ENCODE data around the gene HAUS3.
A peak's percentile ranks its signal among the peaks of the same experiment; 100 is the strongest.

Gene HAUS3

GRCh38 chr4:2241410-2242353, at the start of gene HAUS3, which contains the start of gene POLN (continued):
- TF ChIP-seq TSHZ1 (tag by site-specific recombination; IDR thresholded peaks at IDR 0.05; ENCODE audit: borderline replicate concordance) (no peak), ZFHX2 (tag by site-specific recombination; conservative IDR thresholded peaks at IDR 0.05) (0 out of 2 replicates have a peak, but pooled peaks have one; percentile 7), ZNF433 (tag by site-specific recombination; IDR thresholded peaks at IDR 0.05; ENCODE audit: low read depth) (no peak), ZNF707 (tag by site-specific recombination; IDR thresholded peaks at IDR 0.05) (no peak), ZNF157 (tag by site-specific recombination; IDR thresholded peaks at IDR 0.05) (no peak), HOXD13 (CRISPR knock-in tag; IDR thresholded peaks at IDR 0.05; ENCODE audit: borderline replicate concordance) (no peak), ZNF280C (tag by site-specific recombination; IDR thresholded peaks at IDR 0.05) (no peak), ZNF214 (tag by site-specific recombination; IDR thresholded peaks at IDR 0.05; ENCODE audit: borderline replicate concordance) (no peak), ZSCAN30 (tag by site-specific recombination; IDR thresholded peaks at IDR 0.05) (0 out of 2 replicates have a peak, but pooled peaks have one; percentile 38), ZNF777 (tag by site-specific recombination; IDR thresholded peaks at IDR 0.05; ENCODE audit: borderline replicate concordance) (peak; percentile 59; the same call in 1 of the 2 replicates), ZNF624 (tag by site-specific recombination; IDR thresholded peaks at IDR 0.05) (no peak), GLIS2 (tag by site-specific recombination; IDR thresholded peaks at IDR 0.05) (peak; percentile 14; the same call in 1 of the 2 replicates), RBAK (tag by site-specific recombination; IDR thresholded peaks at IDR 0.05) (no peak), YY1 (tag by site-specific recombination; IDR thresholded peaks at IDR 0.05) (no peak), ZSCAN23 (tag by site-specific recombination; IDR thresholded peaks at IDR 0.05) (no peak), ZEB2 (tag by site-specific recombination; IDR thresholded peaks at IDR 0.05) (peak; percentile 73), ZNF37A (tag by site-specific recombination; IDR thresholded peaks at IDR 0.05) (no peak), ZBTB21 (tag by site-specific recombination; IDR thresholded peaks at IDR 0.05) (0 out of 2 replicates have a peak, but pooled peaks have one; percentile 43), GLI2 (tag by site-specific recombination; IDR thresholded peaks at IDR 0.05; ENCODE audit: borderline replicate concordance, low read depth) (no peak), ZNF48 (tag by site-specific recombination; IDR thresholded peaks at IDR 0.05) (no peak), GLI4 (tag by site-specific recombination; IDR thresholded peaks at IDR 0.05) (no peak), KLF8 (tag by site-specific recombination; IDR thresholded peaks at IDR 0.05) (peak; percentile 85; the same call in 1 of the 2 replicates), ZNF423 (tag by site-specific recombination; IDR thresholded peaks at IDR 0.05) (no peak), OVOL3 (tag by site-specific recombination; IDR thresholded peaks at IDR 0.05) (no peak), ZNF280D (tag by site-specific recombination; IDR thresholded peaks at IDR 0.05) (no peak), ELK4 (IDR thresholded peaks at IDR 0.05; ENCODE audit: borderline replicate concordance, low read depth, low read length) (no peak), ZBTB49 (tag by site-specific recombination; IDR thresholded peaks at IDR 0.05; ENCODE audit: low read depth) (no peak)

Measured in HEK293 (cell line).